ENCODE data around the gene ANGPTL4. TPM values are rescaled to one million over a fixed set of nuclear protein-coding genes. Genes with fewer than 3 reads are reported as not detected.

The ANGPTL4 gene
- total and polyA plus RNA-seq, 2 of the 13 experiments (the other 11 are each of a cell fraction or from before 2014, with no cell fraction given), result 0.80 to 21.7 TPM

DNA sequence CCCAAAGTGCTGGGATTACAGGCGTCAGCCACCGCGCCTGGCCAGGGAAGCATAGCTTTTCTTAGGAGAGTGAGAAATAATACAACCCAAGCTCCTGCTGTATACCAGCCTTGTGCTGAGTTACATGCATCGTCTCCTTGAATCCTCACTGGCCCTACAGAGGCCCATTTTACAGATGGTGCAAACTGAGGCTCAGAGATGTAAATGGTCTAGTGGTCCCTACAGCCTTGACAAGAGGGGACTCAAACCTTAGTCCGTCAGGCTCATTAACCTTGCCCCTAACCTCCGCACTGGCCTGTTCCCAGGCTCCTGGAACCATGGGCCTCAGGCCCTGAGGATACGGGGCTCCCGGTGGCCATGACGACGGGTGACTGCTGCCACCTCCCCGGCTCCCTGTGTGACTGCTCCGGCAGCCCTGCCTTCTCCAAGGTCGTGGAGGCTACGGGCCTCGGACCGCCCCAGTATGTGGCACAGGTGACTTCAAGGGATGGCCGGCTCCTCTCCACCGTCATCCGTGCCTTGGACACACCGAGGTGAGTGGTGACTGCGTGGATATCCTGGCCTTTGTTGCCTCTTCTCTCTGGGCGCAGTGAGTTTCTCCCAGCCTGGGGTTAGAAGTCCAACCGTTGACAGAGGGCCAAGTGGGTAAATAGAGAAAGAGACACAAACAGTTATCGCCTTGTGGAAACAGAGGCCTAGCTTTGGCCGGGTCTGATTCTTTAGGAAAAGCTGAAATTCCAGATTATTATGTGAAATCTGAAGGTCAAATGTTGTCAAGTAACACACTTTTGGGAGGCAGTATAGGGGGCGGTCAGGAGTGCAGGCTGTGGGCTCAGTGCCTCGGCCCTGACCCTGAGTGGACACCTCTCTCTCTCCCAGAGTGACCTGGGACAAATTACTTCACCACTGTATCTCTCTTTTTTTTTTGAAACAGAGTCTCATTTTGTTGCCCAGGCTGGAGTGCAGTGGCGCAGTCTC, 57.8 kb downstream of the ANGPTL4 start (continued):
- no peak for TF ChIP-seq TGIF2 (CRISPR knock-in tag; IDR thresholded peaks at IDR 0.05)
- no peak for TF ChIP-seq ZNF674 (CRISPR knock-in tag; IDR thresholded peaks at IDR 0.05; ENCODE audit: low read depth)
- no peak for TF ChIP-seq SP140L (CRISPR knock-in tag; IDR thresholded peaks at IDR 0.05; ENCODE audit: borderline replicate concordance)
- TF ChIP-seq ZNF343 (CRISPR knock-in tag; IDR thresholded peaks at IDR 0.05), result no peak
- TF ChIP-seq RBM22 (optimal IDR thresholded peaks at IDR 0.05; ENCODE audit: low read length), result no peak
- TF ChIP-seq ZNF746 (CRISPR knock-in tag; IDR thresholded peaks at IDR 0.05), result no peak
- TF ChIP-seq NONO (IDR thresholded peaks at IDR 0.05), result no peak
- no peak for TF ChIP-seq NONO (CRISPR knock-in tag; conservative IDR thresholded peaks at IDR 0.05)
- no peak for TF ChIP-seq KMT2B (CRISPR knock-in tag; IDR thresholded peaks at IDR 0.05)
- no peak for TF ChIP-seq ZNF766 (CRISPR knock-in tag; IDR thresholded peaks at IDR 0.05; ENCODE audit: borderline replicate concordance)
- TF ChIP-seq RXRB (CRISPR knock-in tag; IDR thresholded peaks at IDR 0.05; ENCODE audit: borderline replicate concordance), result peak; percentile 47
- no peak for TF ChIP-seq CCAR2 (optimal IDR thresholded peaks at IDR 0.05; ENCODE audit: low read depth, low read length)
- no peak for TF ChIP-seq CENPT (CRISPR knock-in tag; IDR thresholded peaks at IDR 0.05; ENCODE audit: low read depth)
- TF ChIP-seq ZNF790 (CRISPR knock-in tag; IDR thresholded peaks at IDR 0.05; ENCODE audit: borderline replicate concordance), result no peak
- TF ChIP-seq, protein P1, sequence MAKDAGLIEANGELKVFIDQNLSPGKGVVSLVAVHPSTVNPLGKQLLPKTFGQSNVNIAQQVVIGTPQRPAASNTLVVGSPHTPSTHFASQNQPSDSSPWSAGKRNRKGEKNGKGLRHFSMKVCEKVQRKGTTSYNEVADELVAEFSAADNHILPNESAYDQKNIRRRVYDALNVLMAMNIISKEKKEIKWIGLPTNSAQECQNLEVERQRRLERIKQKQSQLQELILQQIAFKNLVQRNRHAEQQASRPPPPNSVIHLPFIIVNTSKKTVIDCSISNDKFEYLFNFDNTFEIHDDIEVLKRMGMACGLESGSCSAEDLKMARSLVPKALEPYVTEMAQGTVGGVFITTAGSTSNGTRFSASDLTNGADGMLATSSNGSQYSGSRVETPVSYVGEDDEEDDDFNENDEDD (CRISPR knock-in tag; IDR thresholded peaks at IDR 0.05; ENCODE audit: borderline replicate concordance), result no peak
- TF ChIP-seq CENPX (CRISPR knock-in tag; IDR thresholded peaks at IDR 0.05), result no peak
- TF ChIP-seq, protein P2, sequence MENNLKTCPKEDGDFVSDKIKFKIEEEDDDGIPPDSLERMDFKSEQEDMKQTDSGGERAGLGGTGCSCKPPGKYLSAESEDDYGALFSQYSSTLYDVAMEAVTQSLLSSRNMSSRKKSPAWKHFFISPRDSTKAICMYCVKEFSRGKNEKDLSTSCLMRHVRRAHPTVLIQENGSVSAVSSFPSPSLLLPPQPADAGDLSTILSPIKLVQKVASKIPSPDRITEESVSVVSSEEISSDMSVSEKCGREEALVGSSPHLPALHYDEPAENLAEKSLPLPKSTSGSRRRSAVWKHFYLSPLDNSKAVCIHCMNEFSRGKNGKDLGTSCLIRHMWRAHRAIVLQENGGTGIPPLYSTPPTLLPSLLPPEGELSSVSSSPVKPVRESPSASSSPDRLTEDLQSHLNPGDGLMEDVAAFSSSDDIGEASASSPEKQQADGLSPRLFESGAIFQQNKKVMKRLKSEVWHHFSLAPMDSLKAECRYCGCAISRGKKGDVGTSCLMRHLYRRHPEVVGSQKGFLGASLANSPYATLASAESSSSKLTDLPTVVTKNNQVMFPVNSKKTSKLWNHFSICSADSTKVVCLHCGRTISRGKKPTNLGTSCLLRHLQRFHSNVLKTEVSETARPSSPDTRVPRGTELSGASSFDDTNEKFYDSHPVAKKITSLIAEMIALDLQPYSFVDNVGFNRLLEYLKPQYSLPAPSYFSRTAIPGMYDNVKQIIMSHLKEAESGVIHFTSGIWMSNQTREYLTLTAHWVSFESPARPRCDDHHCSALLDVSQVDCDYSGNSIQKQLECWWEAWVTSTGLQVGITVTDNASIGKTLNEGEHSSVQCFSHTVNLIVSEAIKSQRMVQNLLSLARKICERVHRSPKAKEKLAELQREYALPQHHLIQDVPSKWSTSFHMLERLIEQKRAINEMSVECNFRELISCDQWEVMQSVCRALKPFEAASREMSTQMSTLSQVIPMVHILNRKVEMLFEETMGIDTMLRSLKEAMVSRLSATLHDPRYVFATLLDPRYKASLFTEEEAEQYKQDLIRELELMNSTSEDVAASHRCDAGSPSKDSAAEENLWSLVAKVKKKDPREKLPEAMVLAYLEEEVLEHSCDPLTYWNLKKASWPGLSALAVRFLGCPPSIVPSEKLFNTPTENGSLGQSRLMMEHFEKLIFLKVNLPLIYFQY (CRISPR knock-in tag; IDR thresholded peaks at IDR 0.05; ENCODE audit: borderline replicate concordance), result no peak
- TF ChIP-seq TEAD2 (CRISPR knock-in tag; IDR thresholded peaks at IDR 0.05), result no peak
- no peak for TF ChIP-seq ZNF354B (CRISPR knock-in tag; IDR thresholded peaks at IDR 0.05)
- peak; percentile 81 for TF ChIP-seq SMYD3 (CRISPR knock-in tag; IDR thresholded peaks at IDR 0.05)
- TF ChIP-seq ZNF136 (CRISPR knock-in tag; IDR thresholded peaks at IDR 0.05; ENCODE audit: low read depth), result no peak
- TF ChIP-seq HMG20B (CRISPR knock-in tag; conservative IDR thresholded peaks at IDR 0.05), result no peak
- TF ChIP-seq SP4 (CRISPR knock-in tag; IDR thresholded peaks at IDR 0.05), result no peak; the same call in 1 of the 2 replicates
- no peak for TF ChIP-seq ZNF17 (CRISPR knock-in tag; IDR thresholded peaks at IDR 0.05)
- TF ChIP-seq ZFP37 (CRISPR knock-in tag; IDR thresholded peaks at IDR 0.05; ENCODE audit: borderline replicate concordance), result peak; percentile 72; the same call in 1 of the 2 replicates
- TF ChIP-seq SSRP1 (CRISPR knock-in tag; IDR thresholded peaks at IDR 0.05), result no peak
- TF ChIP-seq GABPA (IDR thresholded peaks at IDR 0.05; ENCODE audit: low read depth, low read length), result no peak
- TF ChIP-seq GABPA (CRISPR knock-in tag; IDR thresholded peaks at IDR 0.05; ENCODE audit: low read depth), result no peak
